KMS-11 (cell line): Measurements from ENCODE around the gene NUDT11.

ENCODE experiments used
- H2AFZ ChIP-seq: fragments of 200-600 bp; sonication (generic); 2 replicates; pipeline ENCODE4 v1.6.1; 2016; ENCODE audit warnings: antibody characterized with exemption, mixed run types, low read depth
- H3K27ac ChIP-seq: fragments of 200-600 bp; sonication (generic); 2 replicates; pipeline ENCODE4 v1.6.1; 2016; ENCODE audit warnings: mild to moderate bottlenecking, mixed run types
- H3K27me3 ChIP-seq: fragments of 200-600 bp; sonication (generic); 2 replicates; pipeline ENCODE4 v1.6.1; 2017; ENCODE audit warnings: mild to moderate bottlenecking, low read depth, mixed run types, moderate library complexity; ENCODE audit not compliant: insufficient read depth
- H3K36me3 ChIP-seq: fragments of 200-600 bp; sonication (generic); 2 replicates; pipeline ENCODE4 v1.6.1; 2017; ENCODE audit warnings: mild to moderate bottlenecking, mixed run types; ENCODE audit not compliant: insufficient read depth
- H3K4me1 ChIP-seq: fragments of 200-600 bp; sonication (generic); 2 replicates; pipeline ENCODE4 v1.6.1; 2016; ENCODE audit warnings: mild to moderate bottlenecking, low read depth, mixed run types; ENCODE audit not compliant: poor library complexity, severe bottlenecking
- H3K4me2 ChIP-seq: fragments of 200-600 bp; sonication (generic); 2 replicates; pipeline ENCODE4 v1.7.0; 2016; ENCODE audit warnings: mild to moderate bottlenecking, mixed run types
- H3K4me3 ChIP-seq: fragments of 200-600 bp; sonication (generic); IDR thresholded peaks from 2 replicates; pipeline ENCODE4 v1.6.1; 2017; ENCODE audit warnings: low read depth, low read length, mixed read lengths; ENCODE audit not compliant: insufficient read depth
- H3K79me2 ChIP-seq: fragments of 200-600 bp; sonication (generic); 2 replicates; pipeline ENCODE4 v1.6.1; 2016; ENCODE audit warnings: low read depth, mixed run types; ENCODE audit not compliant: insufficient read depth
- H3K9ac ChIP-seq: fragments of 200-600 bp; sonication (generic); 2 replicates; pipeline ENCODE4 v1.6.1; 2016; ENCODE audit warnings: mild to moderate bottlenecking, mixed run types
- H4K20me1 ChIP-seq: fragments of 200-600 bp; sonication (generic); 2 replicates; pipeline ENCODE4 v1.6.1; 2016; ENCODE audit warnings: mild to moderate bottlenecking, mixed run types; ENCODE audit not compliant: insufficient read depth
- CTCF ChIP-seq: fragments of 200-600 bp; sonication (generic); conservative IDR thresholded peaks from 2 replicates; pipeline ENCODE4 v1.6.1; 2017; ENCODE audit warnings: low read depth, mild to moderate bottlenecking, antibody characterized with exemption, low read length, moderate library complexity, mixed read lengths

The NUDT11 gene

GRCh38 chrX:51456246-51456645 lies 40.1 kb downstream of the NUDT11 start:
- Histone ChIP-seq H4K20me1 (no peaks in the 10 kb centered on the region), H3K36me3 (no peaks in the 10 kb centered on the region), H3K4me3 (no peak overlapping the region), H3K4me1 (no peaks in the 10 kb centered on the region), H3K4me2 (no peak overlapping the region), H3K9ac (no peak overlapping the region), H3K79me2 (no peaks in the 10 kb centered on the region), H2AFZ (no peak overlapping the region), H3K27ac (no peak overlapping the region), H3K27me3 (no peaks in the 10 kb centered on the region)
- TF ChIP-seq CTCF: no peak

DNA sequence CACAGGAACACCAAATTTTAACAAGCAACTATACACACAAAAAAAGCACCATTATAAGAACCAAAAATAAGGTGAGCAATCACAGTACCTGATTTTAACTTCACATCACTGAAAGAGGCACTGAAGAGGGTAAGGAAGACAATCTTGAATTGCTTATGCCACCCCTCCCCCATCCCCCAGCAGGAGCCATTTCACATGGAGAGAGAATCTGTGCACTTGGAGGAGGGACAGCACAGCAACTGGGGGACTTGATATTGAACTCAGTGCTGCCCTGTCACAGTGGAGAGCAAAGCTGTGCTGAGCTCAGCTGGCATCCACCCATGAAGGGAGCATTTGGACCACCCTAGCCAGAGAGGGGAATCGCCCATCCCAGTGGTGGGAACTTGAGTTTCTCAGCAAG lies 56.0 kb downstream of the NUDT11 start:
- no peak overlapping the region for H3K4me2 ChIP-seq
- H3K4me3 ChIP-seq: no peak overlapping the region
- H3K27ac ChIP-seq: no peak overlapping the region
- H3K9ac ChIP-seq: no peak overlapping the region
- no peak overlapping the region for H2AFZ ChIP-seq
- H4K20me1 ChIP-seq: no peaks in the 10 kb centered on the region
- no peak for TF ChIP-seq CTCF
- no peaks in the 10 kb centered on the region for H3K36me3 ChIP-seq
- H3K27me3 ChIP-seq: no peaks in the 10 kb centered on the region
- H3K4me1 ChIP-seq: no peaks in the 10 kb centered on the region
- no peaks in the 10 kb centered on the region for H3K79me2 ChIP-seq
